Measurements from ENCODE around the gene DOK6. TPM values are rescaled to one million over a fixed set of nuclear protein-coding genes. Genes with fewer than 3 reads are reported as not detected.

DOK6 gene
- total and polyA plus RNA-seq, 9 of the 15 experiments (the other 6 are each of a cell fraction or from before 2014, with no cell fraction given): not detected

DNA sequence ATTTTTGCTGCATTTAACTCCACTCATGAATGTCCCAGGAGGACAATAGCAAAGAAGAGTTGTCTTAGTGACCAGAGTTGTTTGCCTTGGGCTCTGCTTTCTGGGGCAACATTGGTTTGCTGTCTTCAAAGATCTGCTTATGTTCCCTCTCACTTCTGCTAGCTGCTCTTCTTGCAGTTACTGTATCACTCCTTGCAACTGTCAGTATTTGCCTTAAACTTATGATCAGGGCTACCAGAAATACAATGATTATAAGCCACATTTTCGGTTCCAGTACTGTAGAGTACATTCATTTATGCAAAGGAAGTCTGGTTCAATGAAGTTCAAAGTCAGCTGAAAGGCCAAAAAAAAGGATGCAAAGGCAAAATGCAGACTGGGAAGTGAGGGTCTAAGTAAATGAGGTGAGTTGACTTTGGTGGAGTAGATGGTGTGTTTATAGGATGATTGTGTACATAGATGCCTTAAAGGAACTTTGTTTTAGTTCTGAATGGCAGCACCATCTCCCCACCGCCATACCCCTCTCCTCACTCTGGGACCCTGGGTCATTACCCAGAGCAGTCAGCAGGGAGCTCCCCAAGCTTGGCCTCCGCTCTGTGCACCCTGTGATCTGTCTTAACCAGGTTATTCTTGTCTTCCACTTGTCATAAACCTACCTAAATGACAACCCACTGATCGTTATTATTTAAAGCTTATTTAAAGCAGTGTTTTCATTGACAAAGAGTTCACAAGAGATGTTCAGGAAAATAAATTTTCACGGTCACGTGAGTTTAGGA lies 236.0 kb downstream of the DOK6 start:
- no peak for DNase-seq (ENCODE audit: extremely low read depth in 1 of 4, low spot score in 3 of 4)
- intact Hi-C loops (cut with micrococcal nuclease): loop anchor here (10.0 kb wide), 1 partner anchor 448 kb away; no protein-coding TSS in a partner anchor
- POLR2A ChIA-PET: no interaction called here
- no peaks in the 10 kb centered on the region for H3K79me2 ChIP-seq (ENCODE audit: control insufficient read depth, insufficient read depth, low read length)
- no peak overlapping the region for H3K4me2 ChIP-seq (ENCODE audit: insufficient read depth, low read length)
- no peaks in the 10 kb centered on the region for H3K9me3 ChIP-seq (replicated peaks; ENCODE audit: control insufficient read depth, insufficient read depth, low read depth, low read length)
- H3K36me3 ChIP-seq (ENCODE audit: control insufficient read depth, insufficient read depth, low read length): no peaks in the 10 kb centered on the region
- H3K9ac ChIP-seq (ENCODE audit: insufficient read depth in 1 of 2, low read depth in 2 of 2, low read length in 2 of 2): no peak overlapping the region
- H3K4me3 ChIP-seq: no peak overlapping the region
- no TSS peak for BruUV-seq (replicated peaks)
- no peaks in the 10 kb centered on the region for H4K20me1 ChIP-seq (replicated peaks; ENCODE audit: control insufficient read depth, insufficient read depth, low read length)
- H3K27ac ChIP-seq (ENCODE audit: extremely low read depth, low read depth, low read length): no peak overlapping the region
- in situ Hi-C loops (cut with MboI): no loop called here
- no peaks in the 10 kb centered on the region for H3K4me1 ChIP-seq (replicated peaks in 1 of 2; ENCODE audit: control insufficient read depth in 2 of 2, insufficient read depth in 2 of 2, low read length in 2 of 2)
- H2AFZ ChIP-seq (ENCODE audit: low read depth, low read length): no peak overlapping the region
- 2% methylated on average over 6 of the region's 6 CpGs for WGBS (ENCODE audit: insufficient coverage, low coverage, missing lambda C conversion rate)
- no peak for FAIRE-seq
- ATAC-seq: no peak
- H3K27me3 ChIP-seq (ENCODE audit: control insufficient read depth in 2 of 2, insufficient read depth in 2 of 2, low read length in 2 of 2): no peaks in the 10 kb centered on the region
- no peaks in the 10 kb centered on the region for H3K9me1 ChIP-seq (ENCODE audit: control insufficient read depth, insufficient read depth, low read length)
- CTCF ChIA-PET (ENCODE audit: low intra/inter-chr PET ratio): interaction anchor here (0.6 to 0.8 kb wide), 2 partner anchors 450 kb away, joined by 4 read pairs; no protein-coding TSS in a partner anchor
- TF ChIP-seq MTA2 (IDR thresholded peaks at IDR 0.05; ENCODE audit: low read depth) (no peak), ZNF174 (CRISPR knock-in tag; IDR thresholded peaks at IDR 0.05) (no peak), REST (IDR thresholded peaks at IDR 0.05; ENCODE audit: borderline replicate concordance) (peak; percentile 30; the same call in 1 of the 2 replicates), REST (CRISPR knock-in tag; IDR thresholded peaks at IDR 0.05; ENCODE audit: low read depth) (no peak), E2F6 (IDR thresholded peaks at IDR 0.05; ENCODE audit: borderline replicate concordance in 1 of 2, extremely low read depth in 1 of 2, insufficient read depth in 1 of 2, insufficient read length in 1 of 2, low read depth in 1 of 2, low read length in 1 of 2, poor library complexity in 1 of 2, severe bottlenecking in 1 of 2) (no peak), DEAF1 (CRISPR knock-in tag; IDR thresholded peaks at IDR 0.05) (0 out of 2 replicates have a peak, but pooled peaks have one; percentile 6)
- TF ChIP-seq, protein P1, sequence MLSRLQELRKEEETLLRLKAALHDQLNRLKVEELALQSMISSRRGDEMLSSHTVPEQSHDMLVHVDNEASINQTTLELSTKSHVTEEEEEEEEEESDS (CRISPR knock-in tag; IDR thresholded peaks at IDR 0.05): no peak
